NCI-H128 (cell line): ENCODE results near the gene BRI3.

Experiments used
- DNase-seq: peaks from one replicate; lab custom pipeline; 2025; ENCODE audit not compliant: unreplicated experiment; lab: John Stamatoyannopoulos, UW

BRI3 gene

GRCh38 chr7:98252425-98253054, 28.9 kb upstream of the BRI3 start:
- DNase-seq, result no peak

GRCh38 chr7:98254516-98254915, 27.0 kb upstream of the BRI3 start:
- DNase-seq, result no peak

GRCh38 chr7:98254951-98255610, 26.4 kb upstream of the BRI3 start:
- no peak for DNase-seq

GRCh38 chr7:98256431-98256830, 25.1 kb upstream of the BRI3 start:
- DNase-seq, result no peak

- no peak for DNase-seq
These were observed 23.8 kb upstream of the BRI3 start for GRCh38 chr7:98257701-98258100.

GRCh38 chr7:98265841-98266271, 15.6 kb upstream of the BRI3 start:
- no peak for DNase-seq

- DNase-seq, result no peak
These were observed 14.6 kb upstream of the BRI3 start for GRCh38 chr7:98266840-98267239.

GRCh38 chr7:98267303-98267702, 14.2 kb upstream of the BRI3 start:
- no peak for DNase-seq

GRCh38 chr7:98276241-98276761, 5.2 kb upstream of the BRI3 start:
- no peak for DNase-seq

GRCh38 chr7:98278408-98278807, 3.1 kb upstream of the BRI3 start:
- no peak for DNase-seq

GRCh38 chr7:98278936-98279335, 2.5 kb upstream of the BRI3 start:
- DNase-seq, result no peak

- DNase-seq, result no peak
These were observed 1.2 kb upstream of the BRI3 start for GRCh38 chr7:98280296-98280695.

GRCh38 chr7:98281757-98282606, 496 bp downstream of the BRI3 start:
- DNase-seq, result no peak

- DNase-seq, result no peak
These were observed 1.2 kb downstream of the BRI3 start for GRCh38 chr7:98282703-98283102.

- DNase-seq, result no peak
These were observed 1.8 kb downstream of the BRI3 start for GRCh38 chr7:98283127-98283886.

GRCh38 chr7:98283887-98284222, 2.4 kb downstream of the BRI3 start:
- DNase-seq, result no peak

- DNase-seq, result no peak
These were observed 3.0 kb downstream of the BRI3 start for GRCh38 chr7:98284335-98285036.

- DNase-seq, result no peak
These were observed 3.9 kb downstream of the BRI3 start for GRCh38 chr7:98285157-98286092.

GRCh38 chr7:98286093-98286539, 4.6 kb downstream of the BRI3 start:
- no peak for DNase-seq
